IMR-90 (cell line): ENCODE measurements around the gene DICER1. TPM values are rescaled to one million over a fixed set of nuclear protein-coding genes. Genes with fewer than 3 reads are reported as not detected.
A peak's percentile ranks its signal among the peaks of the same experiment; 100 is the strongest.

ENCODE experiments used
- ATAC-seq: fragments of 200-7000 bp; cut with Tn5 transposase; 2 replicates; pipeline ENCODE4 v1.9.1; 2020; ENCODE audit warnings: low read depth, mild to moderate bottlenecking, moderate library complexity
- BruUV-seq: library from RNA; stranded (reverse); fragments of 400-500 nt; replicated peaks from 2 replicates; lab custom pipeline; 2021; lab: Mats Ljungman, UMichigan
- CTCF ChIA-PET: fragments of 300-600 bp; formaldehyde crosslinking; extraction: SDS; loops from one replicate; lab custom pipeline; 2021; ENCODE audit warnings: antibody characterized with exemption; lab: Yijun Ruan, JAX
- POLR2A ChIA-PET: fragments of 300-600 bp; sonication (Branson Sonifier 250); formaldehyde crosslinking; loops from one replicate; lab custom pipeline; 2022; ENCODE audit warnings: antibody characterized with exemption; ENCODE audit not compliant: unreplicated experiment; lab: Charles Lee
- DNase-seq: peaks from one replicate; pipeline ENCODE4 v3.0.0; 2013
- H2AFZ ChIP-seq: replicated peaks from 2 replicates; pipeline ENCODE3; 2013; ENCODE audit warnings: low read length, mild to moderate bottlenecking; ENCODE audit not compliant: poor library complexity
- H2AK5ac ChIP-seq: 2 replicates; pipeline ENCODE4 v1.6.1; 2013; ENCODE audit warnings: low read depth, low read length, inconsistent platforms
- H2AK9ac ChIP-seq: replicated peaks from 2 replicates; pipeline ENCODE3; 2013; ENCODE audit warnings: mild to moderate bottlenecking, low read depth, low read length, moderate library complexity; ENCODE audit not compliant: poor library complexity
- H2BK120ac ChIP-seq: 2 replicates; pipeline ENCODE4 v1.6.1; 2013; ENCODE audit warnings: low read depth, low read length, inconsistent platforms
- H2BK15ac ChIP-seq: 3 replicates; pipeline ENCODE4 v1.6.1; 2013; ENCODE audit warnings: low read depth, low read length, inconsistent platforms
- H2BK20ac ChIP-seq: 2 replicates; pipeline ENCODE4 v1.6.1; 2013; ENCODE audit warnings: low read depth, mild to moderate bottlenecking, inconsistent platforms, low read length, moderate library complexity
- H2BK5ac ChIP-seq: 2 replicates; pipeline ENCODE4 v1.6.1; 2013; ENCODE audit warnings: mild to moderate bottlenecking, low read depth, low read length, inconsistent platforms; ENCODE audit not compliant: poor library complexity, severe bottlenecking
- H3K14ac ChIP-seq: replicated peaks from 2 replicates; pipeline ENCODE4 v1.6.1; 2013; ENCODE audit warnings: low read depth, low read length, inconsistent platforms
- H3K18ac ChIP-seq: 2 replicates; pipeline ENCODE4 v1.6.1; 2013; ENCODE audit warnings: low read depth, low read length, control low read depth
- H3K23ac ChIP-seq: 2 replicates; pipeline ENCODE4 v1.6.1; 2013; ENCODE audit warnings: low read depth, low read length, inconsistent platforms
- H3K27ac ChIP-seq: 2 replicates; pipeline ENCODE4 v1.5.1; 2013; ENCODE audit warnings: mild to moderate bottlenecking, control low read depth, low read length; ENCODE audit not compliant: insufficient read depth
- H3K27me3 ChIP-seq: 2 replicates; pipeline ENCODE4 v1.6.1; 2013; ENCODE audit warnings: low read length; ENCODE audit not compliant: control insufficient read depth, insufficient read depth
- H3K36me3 ChIP-seq: 2 replicates; pipeline ENCODE4 v1.6.1; 2013; ENCODE audit warnings: low read length, mixed read lengths; ENCODE audit not compliant: control insufficient read depth, insufficient read depth
- H3K4ac ChIP-seq: 2 replicates; pipeline ENCODE4 v1.6.1; 2013; ENCODE audit warnings: low read depth, low read length, inconsistent platforms
- H3K4me1 ChIP-seq: 2 replicates; pipeline ENCODE4 v1.6.1; 2013; ENCODE audit warnings: low read length, mixed read lengths; ENCODE audit not compliant: control insufficient read depth, insufficient read depth
- H3K4me2 ChIP-seq: 2 replicates; pipeline ENCODE4 v1.6.1; 2013; ENCODE audit warnings: low read depth, mild to moderate bottlenecking, control low read depth, low read length, moderate library complexity
- H3K4me3 ChIP-seq: 2 replicates; pipeline ENCODE4 v1.5.1; 2013; ENCODE audit warnings: low read depth, mild to moderate bottlenecking, control low read depth, low read length, moderate library complexity; ENCODE audit not compliant: insufficient read depth
- H3K56ac ChIP-seq: 2 replicates; pipeline ENCODE4 v1.6.1; 2013; ENCODE audit warnings: low read length, inconsistent platforms; ENCODE audit not compliant: insufficient read depth; ENCODE audit errors: extremely low read depth
- H3K79me1 ChIP-seq, 2 experiments: 2 replicates each; pipeline ENCODE4 v1.6.1; 2013; ENCODE audit warnings: low read length in 2 of 2, inconsistent platforms in 1 of 2, low read depth in 1 of 2
- H3K9ac ChIP-seq: 2 replicates; pipeline ENCODE4 v1.6.1; 2013; ENCODE audit warnings: low read depth, low read length, control low read depth
- H3K9me1 ChIP-seq: 2 replicates; pipeline ENCODE4 v1.6.1; 2013; ENCODE audit warnings: low read length, inconsistent platforms; ENCODE audit not compliant: insufficient read depth
- H3K9me3 ChIP-seq: 2 replicates; pipeline ENCODE4 v1.6.1; 2013; ENCODE audit warnings: low read length; ENCODE audit not compliant: control insufficient read depth, insufficient read depth
- H4K20me1 ChIP-seq: 2 replicates; pipeline ENCODE4 v1.6.1; 2013; ENCODE audit warnings: low read length, inconsistent platforms; ENCODE audit not compliant: insufficient read depth
- H4K5ac ChIP-seq: 2 replicates; pipeline ENCODE4 v1.6.1; 2013; ENCODE audit warnings: mild to moderate bottlenecking, low read depth, low read length, control low read depth
- H4K8ac ChIP-seq, 2 experiments: 2 replicates each; pipeline ENCODE4 v1.6.1; 2013; ENCODE audit warnings: low read depth in 2 of 2, low read length in 2 of 2, control low read depth in 1 of 2, inconsistent platforms in 1 of 2
- H4K91ac ChIP-seq: 2 replicates; pipeline ENCODE4 v1.6.1; 2013; ENCODE audit warnings: low read depth, low read length, inconsistent platforms; ENCODE audit not compliant: insufficient read depth
- CEBPB ChIP-seq: IDR thresholded peaks from 2 replicates; pipeline ENCODE4 v1.6.1; 2012; ENCODE audit warnings: low read depth, low read length, improper control_type of control experiment
- CHD1 ChIP-seq: IDR thresholded peaks from 2 replicates; pipeline ENCODE4 v1.6.1; 2012; ENCODE audit warnings: low read depth, low read length, improper control_type of control experiment
- ELK1 ChIP-seq: fragments of 150-350 bp; IDR thresholded peaks from 2 replicates; pipeline ENCODE4 v1.6.1; 2016; ENCODE audit warnings: low read depth, mild to moderate bottlenecking, low read length, moderate library complexity, borderline replicate concordance
- FOS ChIP-seq: fragments of 150-350 bp; IDR thresholded peaks from 2 replicates; pipeline ENCODE4 v1.6.1; 2016; ENCODE audit warnings: low read depth, low read length
- MAFK ChIP-seq: IDR thresholded peaks from 2 replicates; pipeline ENCODE4 v1.6.1; 2012; ENCODE audit warnings: low read depth, low read length, improper control_type of control experiment
- MAZ ChIP-seq: IDR thresholded peaks from 2 replicates; pipeline ENCODE4 v1.6.1; 2012; ENCODE audit warnings: low read depth, mild to moderate bottlenecking, low read length, improper control_type of control experiment, moderate library complexity, borderline replicate concordance
- MXI1 ChIP-seq: IDR thresholded peaks from 2 replicates; pipeline ENCODE4 v1.6.1; 2012; ENCODE audit warnings: low read depth, mild to moderate bottlenecking, low read length, moderate library complexity, borderline replicate concordance
- POLR2A ChIP-seq: IDR thresholded peaks from 2 replicates; pipeline ENCODE4 v1.6.1; 2012; ENCODE audit warnings: mild to moderate bottlenecking, low read depth, low read length
- RAD21 ChIP-seq: IDR thresholded peaks from 2 replicates; pipeline ENCODE4 v1.6.1; 2012; ENCODE audit warnings: low read length, improper control_type of control experiment
- RCOR1 ChIP-seq: IDR thresholded peaks from 2 replicates; pipeline ENCODE4 v1.6.1; 2012; ENCODE audit warnings: mild to moderate bottlenecking, low read length, improper control_type of control experiment; ENCODE audit not compliant: insufficient replicate concordance
- RFX5 ChIP-seq: IDR thresholded peaks from 2 replicates; pipeline ENCODE4 v1.8.0; 2012; ENCODE audit warnings: low read depth, mild to moderate bottlenecking, low read length, moderate library complexity
- USF2 ChIP-seq: fragments of 150-350 bp; IDR thresholded peaks from 2 replicates; pipeline ENCODE4 v1.6.1; 2017; ENCODE audit warnings: mild to moderate bottlenecking, antibody characterized with exemption, low read length, low read depth
- WGBS, 2 experiments: methylation state at CpG; one replicate each; pipeline versions ENCODE4 v1.1.5 to v1.1.7; 2013; ENCODE audit warnings: missing lambda C conversion rate in 2 of 2; ENCODE audit not compliant: insufficient read length in 1 of 2; ENCODE audit errors: extremely low coverage in 2 of 2; 5-methylcytosine and 5-hydroxymethylcytosine counted together
- dilution Hi-C: fragments of 300-500 bp; cut with HindIII; formaldehyde crosslinking; loops from one replicate; pipeline ENCODE4 v1.14.3; 2018; ENCODE audit warnings: low sequenced_read_pairs; ENCODE audit not compliant: unreplicated experiment
- in situ Hi-C: fragments of 300-500 bp; cut with MboI; formaldehyde crosslinking; loops from 3 replicates; pipeline ENCODE4 v1.14.3; 2019; ENCODE audit warnings: low sequenced_read_pairs, inconsistent platforms, mixed read lengths
- intact Hi-C: fragments of 100-400 bp; cut with micrococcal nuclease; formaldehyde crosslinking; loops from 2 replicates; pipeline ENCODE4 v1.10.0; 2022
- polyA plus RNA-seq, 3 experiments: library from polyadenylated mRNA; depleted of rRNA; stranded (reverse); fragments of >200 nt; gene quantifications; 2 replicates each; pipeline ENCODE4 v1.2.3, GENCODE V29; 2012; ENCODE audit warnings: low replicate concordance in 1 of 3
- total RNA-seq: library from RNA; depleted of rRNA; stranded (reverse); fragments of >200 nt; gene quantifications from 2 replicates; pipeline ENCODE4 v1.2.3, GENCODE V29; 2012
- TF ChIP-seq, protein P1 (sequence below): conservative IDR thresholded peaks from 2 replicates; pipeline ENCODE4 v1.5.1; 2012; ENCODE audit warnings: mild to moderate bottlenecking, low read depth, low read length, improper control_type of control experiment

Gene DICER1
- total and polyA plus RNA-seq, 2 of the 4 experiments (the other 2 are of a cell fraction) = 9.7 to 49.5 TPM

- Histone ChIP-seq H2AFZ (no peak overlapping the region), H3K27ac (no peak overlapping the region), H3K9me3 (0 out of 2 replicates have a peak, but pooled peaks cover 2% of the 10 kb centered on the region), H4K8ac (no peak overlapping the region), H4K91ac (no peak overlapping the region), H3K9me1 (no peaks in the 10 kb centered on the region), H2AK9ac (no peak overlapping the region), H2AK5ac (no peak overlapping the region), H2BK5ac (no peak overlapping the region), H3K4me1 (peaks cover 4% of the 10 kb centered on the region; the same call in 1 of the 2 replicates), H3K27me3 (no peaks in the 10 kb centered on the region; the same call in 1 of the 2 replicates), H3K18ac (no peak overlapping the region), H3K79me1 (no peaks in the 10 kb centered on the region), H3K56ac (no peak overlapping the region), H2BK15ac (no peak overlapping the region), H3K14ac (no peak overlapping the region), H2BK120ac (no peak overlapping the region), H3K36me3 (no peaks in the 10 kb centered on the region), H3K9ac (no peak overlapping the region), H4K5ac (no peak overlapping the region), H3K4ac (no peak overlapping the region), H3K4me2 (no peak overlapping the region), H4K20me1 (no peaks in the 10 kb centered on the region), H3K4me3 (no peak overlapping the region), H2BK20ac (no peak overlapping the region), H3K23ac (no peak overlapping the region)
- no TSS peak for BruUV-seq
- in situ Hi-C loops = no loop called here
- ChIA-PET POLR2A (no interaction called here), CTCF (interaction anchor here (1.0 kb wide), 1 partner anchor 9 kb away, joined by 5 read pairs; no protein-coding TSS in a partner anchor)
- dilution Hi-C loops = no loop called here
- intact Hi-C loops = no loop called here
- ATAC-seq (peak; percentile 29; the same call in 1 of the 2 replicates), DNase-seq (no peak)
- TF ChIP-seq MAZ (no peak), CHD1 (no peak), MXI1 (no peak), RFX5 (no peak), POLR2A (no peak), CEBPB (no peak), MAFK (no peak), RAD21 (no peak), RCOR1 (no peak), USF2 (no peak), ELK1 (no peak), FOS (no peak)
- TF ChIP-seq, protein P1, sequence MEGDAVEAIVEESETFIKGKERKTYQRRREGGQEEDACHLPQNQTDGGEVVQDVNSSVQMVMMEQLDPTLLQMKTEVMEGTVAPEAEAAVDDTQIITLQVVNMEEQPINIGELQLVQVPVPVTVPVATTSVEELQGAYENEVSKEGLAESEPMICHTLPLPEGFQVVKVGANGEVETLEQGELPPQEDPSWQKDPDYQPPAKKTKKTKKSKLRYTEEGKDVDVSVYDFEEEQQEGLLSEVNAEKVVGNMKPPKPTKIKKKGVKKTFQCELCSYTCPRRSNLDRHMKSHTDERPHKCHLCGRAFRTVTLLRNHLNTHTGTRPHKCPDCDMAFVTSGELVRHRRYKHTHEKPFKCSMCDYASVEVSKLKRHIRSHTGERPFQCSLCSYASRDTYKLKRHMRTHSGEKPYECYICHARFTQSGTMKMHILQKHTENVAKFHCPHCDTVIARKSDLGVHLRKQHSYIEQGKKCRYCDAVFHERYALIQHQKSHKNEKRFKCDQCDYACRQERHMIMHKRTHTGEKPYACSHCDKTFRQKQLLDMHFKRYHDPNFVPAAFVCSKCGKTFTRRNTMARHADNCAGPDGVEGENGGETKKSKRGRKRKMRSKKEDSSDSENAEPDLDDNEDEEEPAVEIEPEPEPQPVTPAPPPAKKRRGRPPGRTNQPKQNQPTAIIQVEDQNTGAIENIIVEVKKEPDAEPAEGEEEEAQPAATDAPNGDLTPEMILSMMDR = no peak
- WGBS, 2 experiments = no CpG with 5 or more reads among the region's 6 CpGs
Measured at GRCh38 chr14:95183532-95184412, 26.4 kb upstream of the DICER1 start.
